ENCODE results near the gene NAA25.
"Not testable (repeated sequence)": the region's sequence is repeated elsewhere in the genome, so short reads cannot be mapped to it uniquely, and the experiment has no call there.

Gene NAA25

DNA sequence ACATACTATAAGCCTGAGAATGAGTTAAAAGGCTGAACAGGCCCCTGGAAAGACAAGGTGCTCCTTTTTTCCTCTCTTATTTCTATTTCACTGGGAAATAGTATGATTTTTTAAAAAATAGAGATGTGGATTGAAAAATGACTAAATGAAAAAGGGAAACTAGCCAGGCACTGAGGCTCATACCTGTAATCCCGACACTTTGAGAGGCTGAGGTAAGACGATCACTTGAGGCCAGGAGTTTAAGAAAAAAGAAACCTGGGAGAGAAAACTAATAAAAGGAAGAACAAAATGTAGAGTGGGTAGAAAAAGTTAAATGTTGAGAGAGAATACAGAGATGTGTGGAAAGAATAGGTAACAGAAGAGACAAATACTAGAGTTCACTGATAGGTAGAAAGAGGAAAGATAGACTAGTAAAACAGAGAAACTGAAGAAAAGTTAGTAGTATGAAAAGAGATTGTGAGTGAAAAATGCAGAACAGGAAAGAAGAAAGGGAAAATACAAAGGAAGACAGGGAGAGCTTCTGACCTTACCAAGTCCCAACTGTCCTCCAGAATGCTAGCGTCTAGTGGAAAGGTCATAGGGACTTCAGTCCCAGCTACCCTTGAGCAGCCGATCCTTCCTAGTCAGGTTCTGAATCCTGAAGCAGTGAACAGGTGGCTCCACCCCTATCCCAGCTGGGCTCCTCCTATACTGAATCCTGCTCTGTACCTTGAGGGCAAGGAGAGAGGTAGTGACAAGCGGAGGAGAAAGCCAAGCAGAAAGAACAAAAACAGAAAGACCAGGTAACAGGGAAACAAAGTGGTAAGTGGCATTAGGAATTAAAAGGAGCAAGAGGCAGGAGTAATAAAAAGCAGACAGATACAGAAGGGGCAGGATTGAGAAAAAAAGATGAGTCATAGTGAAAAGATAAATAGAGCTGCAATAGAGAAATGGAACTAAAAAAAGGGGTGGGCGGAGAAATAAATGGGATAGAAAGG lies 102.9 kb downstream of the NAA25 start:
- no peak for DNase-seq

DNA sequence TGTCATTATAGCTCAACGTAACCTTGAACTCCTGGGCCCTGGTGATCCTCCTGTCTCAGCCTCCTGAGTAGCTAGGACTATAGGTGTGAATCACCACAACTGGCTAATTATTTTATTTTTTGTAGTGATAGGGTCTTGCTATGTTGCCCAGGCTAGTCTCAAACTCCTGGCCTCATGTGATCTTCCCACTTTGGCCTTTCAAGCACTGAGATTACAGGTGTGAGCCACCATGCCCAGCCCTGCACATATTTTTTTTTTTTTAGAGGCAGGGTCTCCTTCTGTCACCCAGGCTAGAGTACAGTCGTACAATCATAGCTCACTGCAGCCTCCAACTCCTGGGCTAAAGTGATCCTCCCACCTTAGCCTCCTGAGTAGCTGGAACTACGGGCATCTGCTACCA lies 104.5 kb downstream of the NAA25 start:
- no peak for DNase-seq

DNA sequence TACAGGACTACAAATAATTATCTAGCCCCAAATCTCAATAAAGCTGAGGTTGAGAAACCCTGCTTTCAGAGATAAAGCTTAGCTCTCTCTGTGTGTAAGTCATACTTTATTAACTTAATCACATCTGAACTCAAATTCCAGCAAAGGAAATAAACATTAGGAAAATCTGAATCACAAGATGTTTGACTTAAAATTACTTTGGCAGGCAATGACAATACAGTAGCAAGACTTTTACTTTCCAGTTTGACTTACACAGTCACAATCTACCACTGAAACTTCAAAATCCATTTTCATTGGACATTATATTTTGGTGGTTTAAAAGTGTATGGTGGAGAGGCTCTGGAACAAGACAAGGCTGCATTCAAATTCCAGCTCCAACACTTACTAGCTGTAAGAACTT lies 107.0 kb downstream of the NAA25 start:
- DNase-seq = no peak

DNA sequence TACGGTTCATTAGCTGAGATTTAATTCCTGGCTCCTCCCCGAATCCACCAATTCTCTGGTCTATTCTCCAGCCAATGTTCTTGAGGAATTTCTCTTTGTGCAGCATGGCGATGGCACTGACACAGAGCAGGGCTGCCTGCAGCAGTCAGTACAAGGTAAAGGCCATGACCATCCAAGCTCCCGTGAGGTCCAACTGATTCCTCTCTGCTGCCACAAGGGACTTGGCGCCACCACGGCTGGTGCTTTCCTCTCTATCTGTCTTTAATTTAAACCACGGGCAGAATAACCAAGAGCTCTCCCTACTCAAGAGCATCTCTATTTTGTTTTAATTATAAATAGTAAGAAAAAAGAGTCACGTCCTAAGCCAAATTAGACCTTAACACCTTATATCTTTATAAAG lies 107.8 kb downstream of the NAA25 start:
- no peak for DNase-seq

DNA sequence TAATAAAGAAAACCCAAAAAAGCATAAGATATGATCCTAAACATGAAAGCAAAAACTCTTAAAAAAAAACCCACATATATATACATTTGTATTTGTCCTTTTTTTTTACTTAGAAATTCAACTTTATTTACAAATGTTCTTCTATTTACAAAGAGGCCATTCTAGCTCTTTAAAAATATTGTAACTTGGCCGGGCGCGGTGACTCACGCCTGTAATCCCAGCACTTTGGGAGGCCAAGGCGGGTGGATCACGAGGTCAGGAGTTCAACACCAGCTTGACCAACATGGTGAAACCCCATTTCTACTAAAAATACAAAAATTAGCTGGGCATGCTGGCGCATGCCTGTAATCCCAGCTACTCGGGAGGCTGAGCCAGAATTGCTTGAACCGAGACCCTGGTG lies 109.5 kb downstream of the NAA25 start:
- not testable (repeated sequence) for DNase-seq

DNA sequence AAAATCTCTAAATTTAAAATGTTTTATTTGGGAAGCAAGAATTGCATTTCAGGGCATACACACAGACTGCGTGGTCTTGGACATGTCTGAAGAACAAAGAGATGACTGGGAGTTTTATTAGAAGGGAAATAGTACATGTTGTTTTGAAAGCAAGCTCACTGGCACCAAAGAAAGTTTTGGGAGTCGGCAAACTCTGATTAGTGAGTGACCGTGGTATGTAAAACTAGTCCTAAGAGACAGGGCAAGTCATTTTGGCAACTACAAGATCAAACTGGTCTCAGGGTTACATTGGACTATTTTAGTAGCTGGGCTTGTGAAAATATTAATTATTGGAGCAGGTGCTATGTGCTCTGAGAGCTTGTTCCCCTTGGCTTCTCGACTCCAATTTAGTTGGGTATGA lies 110.6 kb downstream of the NAA25 start:
- DNase-seq = no peak

DNA sequence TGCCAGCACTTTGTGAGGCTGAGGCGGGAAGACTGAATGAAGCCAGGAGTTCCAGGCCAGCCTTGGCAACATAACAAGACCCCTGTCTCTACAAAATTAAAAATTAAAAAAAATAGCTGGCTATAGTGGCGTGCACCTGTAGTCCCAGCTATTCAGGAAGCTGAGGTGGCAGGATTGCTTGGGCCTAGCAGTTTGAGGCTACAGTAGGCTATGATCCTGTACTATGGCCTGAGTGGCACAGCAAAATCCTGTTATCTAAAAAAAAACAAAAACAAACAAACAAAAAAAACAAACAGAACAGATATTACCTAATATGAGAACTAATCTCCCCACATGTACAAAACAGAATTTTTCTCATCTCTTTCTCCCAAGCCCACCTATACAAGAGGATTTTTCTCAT lies 111.3 kb downstream of the NAA25 start:
- no peak for DNase-seq

DNA sequence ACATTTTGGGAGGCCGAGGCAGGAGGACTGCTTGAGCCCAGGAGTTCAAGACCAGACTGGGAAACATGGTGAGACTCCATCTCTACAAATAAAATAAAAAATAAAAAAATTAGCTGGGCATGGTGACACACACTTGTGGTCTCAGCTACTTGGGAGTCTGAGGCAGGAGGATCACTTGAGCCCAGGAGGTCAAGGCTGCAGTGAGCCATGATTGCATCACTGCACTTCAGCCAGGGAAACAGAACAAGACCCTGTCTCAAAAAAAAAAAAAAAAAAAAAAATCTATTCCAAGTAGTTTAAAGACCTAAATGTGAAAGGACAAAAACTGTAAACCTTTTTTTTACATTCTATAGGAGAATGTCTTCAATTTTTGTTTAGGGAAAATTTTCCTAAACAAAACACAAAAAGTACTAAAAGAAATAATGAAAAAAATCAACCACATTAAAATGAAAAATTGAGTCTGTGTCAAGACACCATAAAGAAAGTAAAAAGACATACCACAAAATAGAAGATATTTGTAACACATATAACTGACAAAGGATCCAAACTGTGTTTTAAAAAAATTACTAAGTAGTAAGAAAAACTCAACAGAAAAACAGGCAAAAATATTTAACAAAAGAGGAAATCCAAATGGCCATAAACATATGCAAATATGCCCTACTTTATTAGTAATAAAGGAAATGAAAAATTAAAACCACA lies 112.7 kb downstream of the NAA25 start:
- DNase-seq = no peak

DNA sequence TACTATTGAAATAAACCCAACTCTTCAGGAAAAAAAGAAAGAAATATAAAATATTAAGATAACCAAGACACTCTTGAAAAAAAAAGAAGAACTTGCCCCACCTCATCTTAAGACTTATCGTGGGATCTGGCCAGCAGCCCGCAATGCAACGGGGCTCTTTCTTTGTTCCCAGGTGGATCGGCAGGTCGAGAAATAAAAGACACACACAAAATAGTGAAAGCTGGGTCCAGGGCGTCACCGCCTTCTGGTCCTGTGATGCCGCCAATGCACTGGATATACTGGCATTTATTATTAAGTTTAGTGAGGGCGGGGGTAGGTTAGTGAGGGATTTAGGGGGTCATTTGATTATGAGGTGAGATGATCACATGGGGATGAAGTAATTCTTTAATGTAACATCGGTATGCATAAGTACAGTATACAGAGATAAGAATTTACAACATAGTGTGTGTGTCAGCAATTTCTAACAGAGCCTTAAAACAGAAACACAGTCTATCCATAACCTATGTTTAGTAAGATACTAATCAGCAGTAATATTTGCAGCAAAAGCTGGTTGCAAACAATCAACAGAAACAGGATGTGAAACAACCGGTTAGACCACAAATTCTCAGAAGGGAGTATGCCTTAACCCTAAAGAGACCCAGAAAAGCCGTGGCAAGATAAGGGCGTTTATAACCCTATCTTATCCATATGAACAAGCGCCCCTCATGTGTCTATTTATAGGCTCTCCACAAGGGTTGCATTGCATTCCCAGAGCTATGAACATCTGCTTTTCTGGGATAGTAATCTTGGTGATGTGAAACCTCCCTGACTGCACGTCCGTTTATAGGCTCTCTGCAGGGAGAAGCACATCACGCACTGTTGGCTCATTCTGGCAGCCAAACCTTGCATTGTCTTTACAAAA lies 114.1 kb downstream of the NAA25 start:
- DNase-seq = not testable (repeated sequence)

DNA sequence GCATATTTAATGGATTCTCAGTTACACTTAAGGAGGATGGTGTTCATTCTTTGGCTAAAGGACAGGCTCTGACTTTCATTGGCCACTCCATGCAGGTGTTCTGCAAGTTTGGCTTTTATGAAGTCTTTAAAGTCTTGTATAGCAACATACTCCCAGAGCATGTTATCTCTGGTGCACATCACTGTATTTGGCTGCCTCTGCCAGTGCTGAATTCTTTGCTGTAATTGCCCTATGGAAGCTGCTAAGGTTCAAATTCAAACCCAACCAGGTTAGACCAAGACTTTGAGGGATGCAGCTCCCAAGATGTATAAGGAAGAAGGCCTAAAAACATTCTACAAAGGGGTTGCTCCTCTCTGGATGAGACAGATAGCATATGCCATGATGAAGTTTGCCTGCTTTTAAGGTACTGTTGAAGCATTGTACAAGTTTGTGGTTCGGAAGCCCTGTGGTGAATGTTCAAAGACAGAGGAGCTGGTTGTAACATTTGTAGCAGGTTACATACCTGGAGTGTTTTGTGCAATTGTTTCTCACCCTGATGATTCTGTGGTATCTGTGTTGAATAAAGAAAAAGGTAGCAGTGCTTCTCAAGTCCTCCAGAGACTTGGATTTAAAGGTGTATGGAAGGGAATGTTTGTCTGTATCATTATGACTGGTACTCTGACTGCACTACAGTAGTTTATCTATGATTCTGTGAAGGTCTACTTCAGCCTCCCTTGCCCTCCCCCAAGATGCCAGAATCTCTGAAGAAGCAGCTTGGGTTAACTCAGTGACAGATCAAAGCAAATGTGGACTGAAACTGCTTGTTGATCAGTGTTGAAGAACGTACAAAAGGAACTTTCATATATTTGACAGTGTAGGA lies 115.1 kb downstream of the NAA25 start:
- no peak for DNase-seq

DNA sequence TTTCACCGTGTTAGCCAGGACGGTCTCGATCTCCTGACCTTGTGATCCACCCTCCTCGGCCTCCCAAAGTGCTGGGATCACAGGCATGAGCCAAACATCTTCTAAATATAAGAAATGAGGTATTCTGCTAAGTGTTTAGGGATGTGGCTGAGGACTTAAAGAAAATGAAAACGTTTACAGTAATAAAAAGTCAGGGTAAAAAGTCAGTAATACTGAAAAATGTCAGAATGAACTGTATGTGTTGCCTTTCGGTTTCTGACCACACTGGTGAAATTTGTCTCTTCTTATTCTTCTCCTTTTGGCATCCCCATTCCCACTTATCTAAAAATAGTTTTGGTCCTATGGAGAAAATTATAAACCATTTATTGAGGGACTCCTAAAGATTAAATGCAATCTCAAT lies 116.1 kb downstream of the NAA25 start:
- DNase-seq = no peak

DNA sequence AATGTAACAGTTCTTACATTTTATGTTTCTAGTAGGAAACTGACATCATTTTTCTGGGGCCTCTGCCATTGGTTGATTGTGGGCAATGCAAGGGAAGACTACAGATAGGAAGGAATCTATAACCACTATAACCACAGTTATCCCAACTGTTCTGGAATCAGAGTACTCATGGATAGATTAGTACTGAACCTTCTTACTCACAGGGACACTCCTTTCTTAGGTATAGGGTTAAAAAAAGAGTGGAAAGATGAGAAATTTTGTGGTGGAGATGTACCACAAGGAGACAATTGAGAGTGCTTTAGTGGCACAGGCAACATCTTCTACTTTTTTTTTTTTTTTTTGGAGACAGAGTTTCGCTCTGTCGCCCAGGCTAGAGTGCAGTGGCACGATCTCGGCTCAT lies 116.6 kb downstream of the NAA25 start:
- DNase-seq = no peak

DNA sequence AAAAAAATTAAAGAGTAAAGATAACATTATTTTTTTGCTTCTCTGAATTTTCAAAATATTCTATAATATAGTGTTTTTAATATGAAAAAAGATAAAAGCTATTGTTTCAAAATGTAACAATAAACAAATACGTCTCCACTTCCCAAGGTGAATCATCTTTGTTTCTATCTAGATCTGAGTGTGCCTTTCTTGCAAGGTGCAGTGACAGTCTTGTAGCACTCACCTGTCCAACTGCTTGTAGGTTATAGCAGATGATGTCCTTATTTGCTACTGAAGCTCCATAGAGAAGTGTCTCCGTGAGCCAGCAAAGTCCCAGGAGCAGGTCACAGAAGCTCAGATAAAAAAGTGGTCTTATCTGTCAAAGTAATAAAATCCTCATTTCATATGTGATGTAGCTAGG lies 117.0 kb downstream of the NAA25 start:
- no peak for DNase-seq

DNA sequence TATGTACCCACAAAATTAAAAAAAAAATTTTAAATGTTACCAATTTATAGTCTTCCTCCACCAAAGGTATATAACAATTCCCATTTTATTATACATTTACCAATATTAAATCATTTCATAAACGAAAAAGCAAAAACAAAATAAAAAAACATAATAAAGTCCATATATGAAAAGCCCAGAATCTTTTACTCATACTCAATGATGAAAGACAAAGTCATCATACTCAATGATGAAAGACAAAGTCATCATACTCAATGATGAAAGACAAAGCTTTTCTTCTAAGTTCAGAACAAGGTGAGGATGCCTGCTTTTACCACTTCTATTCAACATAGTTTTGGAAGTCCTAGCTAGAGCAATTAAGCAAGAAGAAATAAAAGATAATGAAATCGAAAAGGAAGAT lies 123.8 kb downstream of the NAA25 start:
- no peak for DNase-seq

DNA sequence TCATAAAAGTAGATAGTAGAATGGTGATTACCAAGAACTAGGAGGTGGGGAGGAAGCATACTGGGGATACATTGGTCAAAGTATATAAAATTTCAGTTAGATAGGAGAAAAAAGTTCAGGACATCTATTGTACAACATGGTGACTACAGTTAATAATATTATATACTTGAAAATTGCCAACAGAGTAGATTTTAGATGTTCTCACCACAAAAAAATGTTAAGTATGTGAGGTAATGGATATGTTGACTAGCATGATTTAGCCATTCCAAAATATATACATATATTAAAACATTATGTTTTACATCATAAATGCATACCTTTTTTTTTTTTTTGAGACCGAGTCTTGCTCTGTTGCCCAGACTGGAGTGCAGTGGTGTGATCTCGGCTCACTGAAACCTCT lies 126.6 kb downstream of the NAA25 start:
- DNase-seq = no peak

DNA sequence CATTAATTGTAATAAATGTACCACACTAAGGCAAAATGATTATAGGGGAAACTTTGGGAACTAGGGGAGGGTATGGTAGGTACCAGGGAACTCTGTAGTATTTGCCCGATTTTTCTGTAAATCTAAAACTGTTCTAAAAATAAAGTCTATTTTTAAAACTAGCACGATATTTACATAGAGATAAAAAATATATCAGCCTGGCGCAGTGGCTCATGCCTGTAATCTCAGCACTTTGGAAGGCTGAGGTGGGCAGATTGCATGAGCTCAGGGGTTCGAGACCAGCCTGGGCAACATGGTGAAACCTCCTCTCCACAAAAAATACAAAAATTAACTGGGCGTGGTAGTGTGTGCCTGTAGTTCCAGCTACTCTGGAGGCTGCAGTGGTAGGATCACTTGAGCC lies 128.0 kb downstream of the NAA25 start:
- no peak for DNase-seq

DNA sequence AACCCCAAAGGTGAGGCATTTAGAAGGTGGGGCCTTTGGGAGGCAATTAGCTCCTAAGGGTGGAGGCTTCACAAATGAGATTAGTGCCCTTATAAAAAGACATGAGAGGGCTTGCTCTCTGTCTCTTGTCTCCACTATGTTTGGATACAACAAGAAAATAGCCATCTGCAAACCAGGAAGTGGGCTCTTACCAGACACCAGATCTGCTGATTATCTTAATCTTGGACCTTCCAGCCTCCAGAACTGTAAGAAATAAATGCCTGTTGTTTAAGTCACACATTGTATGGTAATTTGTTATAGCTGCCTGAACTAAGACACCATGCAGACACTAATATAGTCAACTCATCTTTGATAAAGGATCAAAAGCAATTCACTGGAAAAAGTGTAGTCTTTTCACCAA lies 130.0 kb downstream of the NAA25 start:
- no peak for DNase-seq

DNA sequence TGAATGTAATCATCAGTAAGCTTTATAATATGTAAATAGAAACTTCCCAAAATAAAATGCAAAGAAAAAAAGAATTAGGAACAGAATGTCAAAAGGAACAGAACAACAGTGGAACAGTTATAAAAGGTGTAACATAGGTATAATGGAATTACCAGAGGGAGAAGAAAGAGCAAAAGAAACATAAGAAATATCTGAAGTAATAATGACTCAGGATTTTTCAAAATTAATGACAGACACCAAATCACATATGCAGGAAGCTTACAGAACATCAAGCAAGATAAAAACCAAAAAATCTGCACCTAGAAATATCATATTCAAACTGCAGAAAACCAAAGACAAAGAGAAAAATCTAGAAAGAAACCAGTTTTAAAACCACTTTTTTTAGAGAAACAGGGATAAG lies 131.7 kb downstream of the NAA25 start:
- no peak for DNase-seq

Measured in activated CD4-positive, alpha-beta T cell treated with anti-CD3 and anti-CD28 coated beads for 48 hours (primary cell).